Measurements from ENCODE around the gene ZC2HC1C. TPM values are rescaled to one million over a fixed set of nuclear protein-coding genes. Genes with fewer than 3 reads are reported as not detected.

Gene ZC2HC1C
- total and polyA plus RNA-seq, 2 of the 13 experiments (the other 11 are each of a cell fraction or from before 2014, with no cell fraction given): 3.3 to 3.5 TPM

GRCh38 chr14:75094896-75095295 is 25.5 kb downstream of the ZC2HC1C start:
- Histone ChIP-seq H3K4me3 (replicated peaks in 1 of 3; ENCODE audit: insufficient read depth in 1 of 3, low read depth in 2 of 3, low read length in 3 of 3) (no peak overlapping the region), H3K79me2 (ENCODE audit: insufficient read depth, low read length) (no peaks in the 10 kb centered on the region), H3K27ac (ENCODE audit: extremely low read length, insufficient read depth, low read length) (no peak overlapping the region), H3K27me3 (ENCODE audit: control insufficient read depth in 1 of 2, insufficient read depth in 2 of 2, low read length in 2 of 2) (no peaks in the 10 kb centered on the region), H4K20me1 (ENCODE audit: insufficient read depth, low read length) (no peaks in the 10 kb centered on the region), H3K4me2 (ENCODE audit: low read depth, low read length) (no peak overlapping the region), H3K9me3 (ENCODE audit: low read length) (no peaks in the 10 kb centered on the region), H3K36me3 (replicated peaks in 1 of 2; ENCODE audit: control insufficient read depth in 1 of 2, insufficient read depth in 2 of 2, low read length in 2 of 2) (peaks cover 10 to 56% of the 10 kb centered on the region in 2 experiments), H2AFZ (ENCODE audit: low read length) (no peak overlapping the region), H3K4me1 (ENCODE audit: insufficient read depth, low read length) (no peaks in the 10 kb centered on the region), H3K9ac (ENCODE audit: insufficient read depth, low read depth, low read length) (no peak overlapping the region)
- 98% methylated on average over 3 of the region's 3 CpGs for WGBS (ENCODE audit: low lambda C conversion rate)
- ChIA-PET CTCF (ENCODE audit: low intra/inter-chr PET ratio, low total read pairs) (no interaction called here), POLR2A (no interaction called here)
- DNase-seq (ENCODE audit: low spot score) (no peak), FAIRE-seq (no peak), ATAC-seq (no peak)
- intact Hi-C loops (cut with micrococcal nuclease; ENCODE audit: unreplicated experiment) (no loop called here), in situ Hi-C loops (cut with HindIII; ENCODE audit: extremely low pct_ligation_motif_present, low pct_unique_long_range_greater_than_20kb) (loop anchor here (5.0 kb wide), 1 partner anchor 183 kb away; no protein-coding TSS in a partner anchor)
- no TSS peak for BruUV-seq (replicated peaks)
- TF ChIP-seq ZNF143 (CRISPR knock-in tag; IDR thresholded peaks at IDR 0.05): no peak
- TF ChIP-seq ZBTB40 (IDR thresholded peaks at IDR 0.05): no peak
- no peak for TF ChIP-seq ZBTB40 (CRISPR knock-in tag; IDR thresholded peaks at IDR 0.05)
- TF ChIP-seq IRX3 (CRISPR knock-in tag; IDR thresholded peaks at IDR 0.05; ENCODE audit: borderline replicate concordance, low read depth): no peak
- no peak for TF ChIP-seq GABPA (IDR thresholded peaks at IDR 0.05; ENCODE audit: low read depth, low read length)
- TF ChIP-seq GABPA (CRISPR knock-in tag; IDR thresholded peaks at IDR 0.05; ENCODE audit: low read depth): no peak
- no peak for TF ChIP-seq RXRA (CRISPR knock-in tag; IDR thresholded peaks at IDR 0.05)
- no peak for TF ChIP-seq ARID4A (CRISPR knock-in tag; IDR thresholded peaks at IDR 0.05; ENCODE audit: borderline replicate concordance)
- no peak for TF ChIP-seq MBNL3 (CRISPR knock-in tag; conservative IDR thresholded peaks at IDR 0.05)
- no peak for TF ChIP-seq FUBP1 (CRISPR knock-in tag; IDR thresholded peaks at IDR 0.05; ENCODE audit: borderline replicate concordance)
